ENCODE measurements around the gene SLC10A2. TPM values are rescaled to one million over a fixed set of nuclear protein-coding genes. Genes with fewer than 3 reads are reported as not detected.
"Not testable (repeated sequence)": the region's sequence is repeated elsewhere in the genome, so short reads cannot be mapped to it uniquely, and the experiment has no call there.

SLC10A2 gene
- 1 to 10 TPM in 1 of 3 donors, under 1 TPM in 2; 0.46 to 1.2 (median 0.65) TPM for polyA plus RNA-seq (ENCODE audit: insufficient read length in 3 of 3)
- long read RNA-seq, donor 1, result 0 reads
- long read RNA-seq, donor 2, result 0 reads
- long read RNA-seq, donor 3, result 0 reads
- long read RNA-seq, donor 4, result 0 reads
- long read RNA-seq, donor 5, result 0 reads
- long read RNA-seq, donor 6, result 0 reads
- long read RNA-seq, donor 7, result 0 reads
- long read RNA-seq, donor 8, result 0 reads
- long read RNA-seq, donor 9, result 0 reads
- long read RNA-seq, donor 10, result 0 reads
- long read RNA-seq, donor 11, result 0 reads
- long read RNA-seq, donor 12, result 0 reads
- long read RNA-seq, donor 13, result 0 reads
- long read RNA-seq, donor 14, result 0 reads
- long read RNA-seq, donor 15, result 0 reads
- long read RNA-seq, donor 16, partial matches to known transcripts, result 0 of 1 reads
- long read RNA-seq, donor 16, other reads (novel, unspliced or antisense), result 0 of 1 reads

- no peak for DNase-seq
Observed at GRCh38 chr13:103066079-103066780, at the start of gene SLC10A2. Gene SLC10A2, minus strand, starts transcription at chr13:103066417. Its CDS starts 168 bp downstream, at chr13:103066249.

- DNase-seq, result no peak
Observed at GRCh38 chr13:103107580-103107979, 41.4 kb upstream of the SLC10A2 start.

- DNase-seq, result no peak
Observed at GRCh38 chr13:103104340-103104739, 38.1 kb upstream of the SLC10A2 start.

GRCh38 chr13:103103456-103103855, 37.2 kb upstream of the SLC10A2 start:
- not testable (repeated sequence) for DNase-seq

GRCh38 chr13:103102482-103102881, 36.3 kb upstream of the SLC10A2 start:
- no peak for DNase-seq

- no peak for DNase-seq
Observed at GRCh38 chr13:103101901-103102300, 35.7 kb upstream of the SLC10A2 start.

GRCh38 chr13:103101500-103101899, 35.3 kb upstream of the SLC10A2 start:
- no peak for DNase-seq

GRCh38 chr13:103100830-103101229, 34.6 kb upstream of the SLC10A2 start:
- DNase-seq, result no peak

GRCh38 chr13:103099722-103100293, 33.6 kb upstream of the SLC10A2 start:
- DNase-seq, result no peak

- DNase-seq, result no peak
Observed at GRCh38 chr13:103098535-103098934, 32.3 kb upstream of the SLC10A2 start.

- DNase-seq, result no peak
Observed at GRCh38 chr13:103097366-103097928, 31.2 kb upstream of the SLC10A2 start.

GRCh38 chr13:103093649-103094048, 27.4 kb upstream of the SLC10A2 start:
- DNase-seq, result not testable (repeated sequence)

GRCh38 chr13:103087275-103087674, 21.1 kb upstream of the SLC10A2 start:
- DNase-seq, result no peak

- no peak for DNase-seq
Observed at GRCh38 chr13:103081435-103081834, 15.2 kb upstream of the SLC10A2 start.

- DNase-seq, result no peak
Observed at GRCh38 chr13:103078158-103078557, 11.9 kb upstream of the SLC10A2 start.

GRCh38 chr13:103068836-103069235, 2.6 kb upstream of the SLC10A2 start:
- no peak for DNase-seq

- peak; percentile 8 for DNase-seq
Observed at GRCh38 chr13:103067751-103068555, 1.7 kb upstream of the SLC10A2 start.

- DNase-seq, result no peak
Observed at GRCh38 chr13:103066781-103067345, 646 bp upstream of the SLC10A2 start.

- no peak for DNase-seq
Observed at GRCh38 chr13:103063376-103063775, 2.8 kb downstream of the SLC10A2 start.

- no peak for DNase-seq
Observed at GRCh38 chr13:103062079-103062478, 4.1 kb downstream of the SLC10A2 start.

GRCh38 chr13:103056008-103056407, 10.2 kb downstream of the SLC10A2 start:
- DNase-seq, result no peak
